GM18507 (cell line): ENCODE measurements around the gene SNF8.
"Not testable (repeated sequence)": the region's sequence is repeated elsewhere in the genome, so short reads cannot be mapped to it uniquely, and the experiment has no call there.

ENCODE experiments used
- DNase-seq: peaks from one replicate; pipeline ENCODE4 v3.0.0; 2011; ENCODE audit warnings: low read depth; ENCODE audit not compliant: insufficient read length; ENCODE audit errors: extremely low spot score
- FAIRE-seq: peaks from 2 replicates; lab custom pipeline; 2011; peaks lifted over from hg19 to GRCh38; lab: Jason Lieb, UNC

Gene SNF8

GRCh38 chr17:48944515-48945260 is at the start of gene SNF8:
Gene SNF8 (minus strand): TSS chr17:48944842. CDS start chr17:48944734, 108 bp downstream.
- peak; percentile 88 for FAIRE-seq

GRCh38 chr17:48993951-48994350 is 49.3 kb upstream of the SNF8 start:
- FAIRE-seq (no peak), DNase-seq (no peak)

More at GRCh38 chr17:48944515-48945260, at the start of gene SNF8:
- DNase-seq: peak; percentile 97

- FAIRE-seq: no peak
- no peak for DNase-seq
Observed at GRCh38 chr17:48993305-48993704, 48.7 kb upstream of the SNF8 start.

- DNase-seq (no peak), FAIRE-seq (no peak)
Observed at GRCh38 chr17:48992444-48992843, 47.8 kb upstream of the SNF8 start.

- no peak for FAIRE-seq
- no peak for DNase-seq
Observed at GRCh38 chr17:48990882-48991357, 46.3 kb upstream of the SNF8 start.

- DNase-seq (no peak), FAIRE-seq (no peak)
Observed at GRCh38 chr17:48989100-48989499, 44.5 kb upstream of the SNF8 start.

- FAIRE-seq (no peak), DNase-seq (no peak)
Observed at GRCh38 chr17:48985436-48986245, 41.0 kb upstream of the SNF8 start.

- DNase-seq: no peak
- FAIRE-seq: no peak
Observed at GRCh38 chr17:48981927-48982539, 37.4 kb upstream of the SNF8 start.

GRCh38 chr17:48973806-48974205 is 29.2 kb upstream of the SNF8 start:
- no peak for DNase-seq
- FAIRE-seq: no peak

GRCh38 chr17:48972749-48973097 is 28.1 kb upstream of the SNF8 start:
- DNase-seq: no peak
- no peak for FAIRE-seq

- DNase-seq (no peak), FAIRE-seq (no peak)
Observed at GRCh38 chr17:48970865-48971687, 26.4 kb upstream of the SNF8 start.

- FAIRE-seq (no peak), DNase-seq (no peak)
Observed at GRCh38 chr17:48970224-48970623, 25.6 kb upstream of the SNF8 start.

GRCh38 chr17:48961516-48962233 is 17.0 kb upstream of the SNF8 start:
- FAIRE-seq (no peak), DNase-seq (no peak)

GRCh38 chr17:48960834-48961515 is 16.3 kb upstream of the SNF8 start:
- no peak for FAIRE-seq
- no peak for DNase-seq

- FAIRE-seq (no peak), DNase-seq (no peak)
Observed at GRCh38 chr17:48954300-48954755, 9.7 kb upstream of the SNF8 start.

GRCh38 chr17:48952904-48953303 is 8.3 kb upstream of the SNF8 start:
- peak; percentile 58 for FAIRE-seq
- DNase-seq: no peak

GRCh38 chr17:48951572-48951971 is 6.9 kb upstream of the SNF8 start:
- FAIRE-seq (no peak), DNase-seq (no peak)

GRCh38 chr17:48945261-48945651 is 614 bp upstream of the SNF8 start:
- FAIRE-seq: not testable (repeated sequence)

More at GRCh38 chr17:48945261-48945651, 614 bp upstream of the SNF8 start:
- DNase-seq: not testable (repeated sequence)
